IMR-90 (cell line): ENCODE data around the gene TBC1D23. TPM values are rescaled to one million over a fixed set of nuclear protein-coding genes. Genes with fewer than 3 reads are reported as not detected.

ENCODE experiments used
- ATAC-seq: fragments of 200-7000 bp; cut with Tn5 transposase; 2 replicates; pipeline ENCODE4 v1.9.1; 2020; ENCODE audit warnings: low read depth, mild to moderate bottlenecking, moderate library complexity
- BruUV-seq: library from RNA; stranded (reverse); fragments of 400-500 nt; replicated peaks from 2 replicates; lab custom pipeline; 2021; lab: Mats Ljungman, UMichigan
- CTCF ChIA-PET: fragments of 300-600 bp; formaldehyde crosslinking; extraction: SDS; loops from one replicate; lab custom pipeline; 2021; ENCODE audit warnings: antibody characterized with exemption; lab: Yijun Ruan, JAX
- POLR2A ChIA-PET: fragments of 300-600 bp; sonication (Branson Sonifier 250); formaldehyde crosslinking; loops from one replicate; lab custom pipeline; 2022; ENCODE audit warnings: antibody characterized with exemption; ENCODE audit not compliant: unreplicated experiment; lab: Charles Lee
- DNase-seq: peaks from one replicate; pipeline ENCODE4 v3.0.0; 2013
- H2AFZ ChIP-seq: replicated peaks from 2 replicates; pipeline ENCODE3; 2013; ENCODE audit warnings: low read length, mild to moderate bottlenecking; ENCODE audit not compliant: poor library complexity
- H2AK5ac ChIP-seq: 2 replicates; pipeline ENCODE4 v1.6.1; 2013; ENCODE audit warnings: low read depth, low read length, inconsistent platforms
- H2AK9ac ChIP-seq: replicated peaks from 2 replicates; pipeline ENCODE3; 2013; ENCODE audit warnings: mild to moderate bottlenecking, low read depth, low read length, moderate library complexity; ENCODE audit not compliant: poor library complexity
- H2BK120ac ChIP-seq: 2 replicates; pipeline ENCODE4 v1.6.1; 2013; ENCODE audit warnings: low read depth, low read length, inconsistent platforms
- H2BK15ac ChIP-seq: 3 replicates; pipeline ENCODE4 v1.6.1; 2013; ENCODE audit warnings: low read depth, low read length, inconsistent platforms
- H2BK20ac ChIP-seq: 2 replicates; pipeline ENCODE4 v1.6.1; 2013; ENCODE audit warnings: low read depth, mild to moderate bottlenecking, inconsistent platforms, low read length, moderate library complexity
- H2BK5ac ChIP-seq: 2 replicates; pipeline ENCODE4 v1.6.1; 2013; ENCODE audit warnings: mild to moderate bottlenecking, low read depth, low read length, inconsistent platforms; ENCODE audit not compliant: poor library complexity, severe bottlenecking
- H3K14ac ChIP-seq: replicated peaks from 2 replicates; pipeline ENCODE4 v1.6.1; 2013; ENCODE audit warnings: low read depth, low read length, inconsistent platforms
- H3K18ac ChIP-seq: 2 replicates; pipeline ENCODE4 v1.6.1; 2013; ENCODE audit warnings: low read depth, low read length, control low read depth
- H3K23ac ChIP-seq: 2 replicates; pipeline ENCODE4 v1.6.1; 2013; ENCODE audit warnings: low read depth, low read length, inconsistent platforms
- H3K27ac ChIP-seq: 2 replicates; pipeline ENCODE4 v1.5.1; 2013; ENCODE audit warnings: mild to moderate bottlenecking, control low read depth, low read length; ENCODE audit not compliant: insufficient read depth
- H3K27me3 ChIP-seq: 2 replicates; pipeline ENCODE4 v1.6.1; 2013; ENCODE audit warnings: low read length; ENCODE audit not compliant: control insufficient read depth, insufficient read depth
- H3K36me3 ChIP-seq: 2 replicates; pipeline ENCODE4 v1.6.1; 2013; ENCODE audit warnings: low read length, mixed read lengths; ENCODE audit not compliant: control insufficient read depth, insufficient read depth
- H3K4ac ChIP-seq: 2 replicates; pipeline ENCODE4 v1.6.1; 2013; ENCODE audit warnings: low read depth, low read length, inconsistent platforms
- H3K4me1 ChIP-seq: 2 replicates; pipeline ENCODE4 v1.6.1; 2013; ENCODE audit warnings: low read length, mixed read lengths; ENCODE audit not compliant: control insufficient read depth, insufficient read depth
- H3K4me2 ChIP-seq: 2 replicates; pipeline ENCODE4 v1.6.1; 2013; ENCODE audit warnings: low read depth, mild to moderate bottlenecking, control low read depth, low read length, moderate library complexity
- H3K4me3 ChIP-seq: 2 replicates; pipeline ENCODE4 v1.5.1; 2013; ENCODE audit warnings: low read depth, mild to moderate bottlenecking, control low read depth, low read length, moderate library complexity; ENCODE audit not compliant: insufficient read depth
- H3K56ac ChIP-seq: 2 replicates; pipeline ENCODE4 v1.6.1; 2013; ENCODE audit warnings: low read length, inconsistent platforms; ENCODE audit not compliant: insufficient read depth; ENCODE audit errors: extremely low read depth
- H3K79me1 ChIP-seq, 2 experiments: 2 replicates each; pipeline ENCODE4 v1.6.1; 2013; ENCODE audit warnings: low read length in 2 of 2, inconsistent platforms in 1 of 2, low read depth in 1 of 2
- H3K9ac ChIP-seq: 2 replicates; pipeline ENCODE4 v1.6.1; 2013; ENCODE audit warnings: low read depth, low read length, control low read depth
- H3K9me1 ChIP-seq: 2 replicates; pipeline ENCODE4 v1.6.1; 2013; ENCODE audit warnings: low read length, inconsistent platforms; ENCODE audit not compliant: insufficient read depth
- H3K9me3 ChIP-seq: 2 replicates; pipeline ENCODE4 v1.6.1; 2013; ENCODE audit warnings: low read length; ENCODE audit not compliant: control insufficient read depth, insufficient read depth
- H4K20me1 ChIP-seq: 2 replicates; pipeline ENCODE4 v1.6.1; 2013; ENCODE audit warnings: low read length, inconsistent platforms; ENCODE audit not compliant: insufficient read depth
- H4K5ac ChIP-seq: 2 replicates; pipeline ENCODE4 v1.6.1; 2013; ENCODE audit warnings: mild to moderate bottlenecking, low read depth, low read length, control low read depth
- H4K8ac ChIP-seq, 2 experiments: 2 replicates each; pipeline ENCODE4 v1.6.1; 2013; ENCODE audit warnings: low read depth in 2 of 2, low read length in 2 of 2, control low read depth in 1 of 2, inconsistent platforms in 1 of 2
- H4K91ac ChIP-seq: 2 replicates; pipeline ENCODE4 v1.6.1; 2013; ENCODE audit warnings: low read depth, low read length, inconsistent platforms; ENCODE audit not compliant: insufficient read depth
- BHLHE40 ChIP-seq: fragments of 150-350 bp; IDR thresholded peaks from 2 replicates; pipeline ENCODE4 v1.6.1; 2016; ENCODE audit warnings: mild to moderate bottlenecking, low read depth, low read length
- CEBPB ChIP-seq: IDR thresholded peaks from 2 replicates; pipeline ENCODE4 v1.6.1; 2012; ENCODE audit warnings: low read depth, low read length, improper control_type of control experiment
- MAZ ChIP-seq: IDR thresholded peaks from 2 replicates; pipeline ENCODE4 v1.6.1; 2012; ENCODE audit warnings: low read depth, mild to moderate bottlenecking, low read length, improper control_type of control experiment, moderate library complexity, borderline replicate concordance
- MXI1 ChIP-seq: IDR thresholded peaks from 2 replicates; pipeline ENCODE4 v1.6.1; 2012; ENCODE audit warnings: low read depth, mild to moderate bottlenecking, low read length, moderate library complexity, borderline replicate concordance
- POLR2A ChIP-seq: IDR thresholded peaks from 2 replicates; pipeline ENCODE4 v1.6.1; 2012; ENCODE audit warnings: mild to moderate bottlenecking, low read depth, low read length
- RAD21 ChIP-seq: IDR thresholded peaks from 2 replicates; pipeline ENCODE4 v1.6.1; 2012; ENCODE audit warnings: low read length, improper control_type of control experiment
- RCOR1 ChIP-seq: IDR thresholded peaks from 2 replicates; pipeline ENCODE4 v1.6.1; 2012; ENCODE audit warnings: mild to moderate bottlenecking, low read length, improper control_type of control experiment; ENCODE audit not compliant: insufficient replicate concordance
- WGBS, 2 experiments: methylation state at CpG; one replicate each; pipeline versions ENCODE4 v1.1.5 to v1.1.7; 2013; ENCODE audit warnings: missing lambda C conversion rate in 2 of 2; ENCODE audit not compliant: insufficient read length in 1 of 2; ENCODE audit errors: extremely low coverage in 2 of 2; 5-methylcytosine and 5-hydroxymethylcytosine counted together
- dilution Hi-C: fragments of 300-500 bp; cut with HindIII; formaldehyde crosslinking; loops from one replicate; pipeline ENCODE4 v1.14.3; 2018; ENCODE audit warnings: low sequenced_read_pairs; ENCODE audit not compliant: unreplicated experiment
- in situ Hi-C: fragments of 300-500 bp; cut with MboI; formaldehyde crosslinking; loops from 3 replicates; pipeline ENCODE4 v1.14.3; 2019; ENCODE audit warnings: low sequenced_read_pairs, inconsistent platforms, mixed read lengths
- intact Hi-C: fragments of 100-400 bp; cut with micrococcal nuclease; formaldehyde crosslinking; loops from 2 replicates; pipeline ENCODE4 v1.10.0; 2022
- polyA plus RNA-seq, 3 experiments: library from polyadenylated mRNA; depleted of rRNA; stranded (reverse); fragments of >200 nt; gene quantifications; 2 replicates each; pipeline ENCODE4 v1.2.3, GENCODE V29; 2012; ENCODE audit warnings: low replicate concordance in 1 of 3
- total RNA-seq: library from RNA; depleted of rRNA; stranded (reverse); fragments of >200 nt; gene quantifications from 2 replicates; pipeline ENCODE4 v1.2.3, GENCODE V29; 2012
- TF ChIP-seq, protein P1 (sequence below): fragments of 150-350 bp; IDR thresholded peaks from 2 replicates; pipeline ENCODE4 v1.6.1; 2016; ENCODE audit warnings: low read depth, mild to moderate bottlenecking, low read length, moderate library complexity, borderline replicate concordance

TBC1D23 gene
- total and polyA plus RNA-seq, 2 of the 4 experiments (the other 2 are of a cell fraction), result 21.2 to 67.0 TPM

DNA sequence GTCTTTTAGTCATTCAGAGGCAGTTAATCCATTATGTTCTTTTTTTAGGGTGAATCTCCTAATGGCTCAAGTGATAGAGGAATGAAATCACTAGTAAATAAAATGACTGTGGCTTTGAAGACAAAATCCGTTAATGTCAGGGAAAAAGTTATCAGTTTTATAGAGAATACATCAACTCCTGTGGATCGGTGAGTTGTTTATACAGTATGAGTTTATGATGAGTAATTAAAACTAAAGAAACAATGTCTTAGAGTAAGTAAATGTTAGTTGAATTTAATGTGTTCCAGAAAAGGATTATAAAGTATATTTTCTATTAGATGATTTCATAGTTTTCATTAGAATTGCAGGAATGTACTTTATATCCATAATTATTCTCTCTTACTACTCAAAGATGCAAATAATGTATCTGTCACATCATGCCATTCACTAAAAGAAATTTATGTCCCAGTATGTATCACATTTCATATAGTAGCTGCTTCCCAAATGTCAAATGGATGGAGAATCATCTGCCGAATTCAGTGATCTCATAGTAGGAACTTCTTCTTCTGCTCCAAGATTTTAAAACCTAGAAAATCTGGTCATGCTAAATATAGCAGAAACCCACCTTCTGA lies 49.7 kb downstream of the TBC1D23 start:
- no peak overlapping the region for H2BK15ac ChIP-seq
- ChIA-PET CTCF (no interaction called here), POLR2A (no interaction called here)
- H4K91ac ChIP-seq, result no peak overlapping the region
- peak overlapping the region; percentile 63 for H2BK5ac ChIP-seq
- H2AK5ac ChIP-seq, result no peak overlapping the region
- H3K79me1 ChIP-seq, result peaks cover 0 to 7% of the 10 kb centered on the region in 2 experiments; a peak in 3 of 4 replicates
- no peak overlapping the region; the same call in 1 of the 2 replicates for H3K27ac ChIP-seq
- H4K20me1 ChIP-seq, result no peaks in the 10 kb centered on the region; the same call in 1 of the 2 replicates
- no peaks in the 10 kb centered on the region for H3K27me3 ChIP-seq
- 83% methylated on average over 1 of the region's 3 CpGs; no CpG with 5 or more reads in 1 of the 2 experiments for WGBS, 2 experiments
- in situ Hi-C loops, result loop anchor here (10.0 kb wide), 1 partner anchor 284 kb away; no protein-coding TSS in a partner anchor
- H2AFZ ChIP-seq, result no peak overlapping the region
- no peak overlapping the region for H3K14ac ChIP-seq
- no peak overlapping the region for H3K18ac ChIP-seq
- dilution Hi-C loops, result no loop called here
- intact Hi-C loops, result loop anchor here (10.0 kb wide), 1 partner anchor 884 kb away; no protein-coding TSS in a partner anchor
- peak; percentile 42 for ATAC-seq
- no peaks in the 10 kb centered on the region for H3K9me3 ChIP-seq
- H3K4ac ChIP-seq, result no peak overlapping the region
- H2BK20ac ChIP-seq, result no peak overlapping the region
- no peak overlapping the region for H4K5ac ChIP-seq
- BruUV-seq, result no TSS peak
- H3K4me3 ChIP-seq, result no peak overlapping the region
- peak overlapping the region; percentile 71; the same call in 1 of the 2 replicates for H3K4me2 ChIP-seq
- peak; percentile 11 for DNase-seq
- no peaks in the 10 kb centered on the region for H3K9me1 ChIP-seq
- H3K9ac ChIP-seq, result no peak overlapping the region
- no peak overlapping the region for H3K56ac ChIP-seq
- H3K36me3 ChIP-seq, result peaks cover 20% of the 10 kb centered on the region
- no peak overlapping the region for H2AK9ac ChIP-seq
- H2BK120ac ChIP-seq, result no peak overlapping the region
- no peak overlapping the region for H3K23ac ChIP-seq
- peaks cover 6% of the 10 kb centered on the region; the same call in 1 of the 2 replicates for H3K4me1 ChIP-seq
- no peak for TF ChIP-seq RCOR1
- TF ChIP-seq, protein P1, sequence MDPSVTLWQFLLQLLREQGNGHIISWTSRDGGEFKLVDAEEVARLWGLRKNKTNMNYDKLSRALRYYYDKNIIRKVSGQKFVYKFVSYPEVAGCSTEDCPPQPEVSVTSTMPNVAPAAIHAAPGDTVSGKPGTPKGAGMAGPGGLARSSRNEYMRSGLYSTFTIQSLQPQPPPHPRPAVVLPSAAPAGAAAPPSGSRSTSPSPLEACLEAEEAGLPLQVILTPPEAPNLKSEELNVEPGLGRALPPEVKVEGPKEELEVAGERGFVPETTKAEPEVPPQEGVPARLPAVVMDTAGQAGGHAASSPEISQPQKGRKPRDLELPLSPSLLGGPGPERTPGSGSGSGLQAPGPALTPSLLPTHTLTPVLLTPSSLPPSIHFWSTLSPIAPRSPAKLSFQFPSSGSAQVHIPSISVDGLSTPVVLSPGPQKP, result no peak
- TF ChIP-seq POLR2A, result no peak
- TF ChIP-seq CEBPB, result no peak
- no peak for TF ChIP-seq MAZ
- no peak for TF ChIP-seq MXI1
- TF ChIP-seq RAD21, result no peak
- no peak for TF ChIP-seq BHLHE40
- no peak overlapping the region for H4K8ac ChIP-seq
